OCI-LY3 (cell line): ENCODE data around the gene RTL5.

ENCODE experiments used
- CTCF ChIP-seq: fragments of 200-600, 300-600 bp; sonication (generic); IDR thresholded peaks from 2 replicates; pipeline ENCODE4 v1.5.1; 2014; ENCODE audit warnings: antibody characterized with exemption, low read length, low read depth
- EZH2phosphoT487 ChIP-seq: fragments of 200-600 bp; shearing (Covaris generic); IDR thresholded peaks from 2 replicates; pipeline ENCODE4 v1.6.1; 2018; ENCODE audit warnings: antibody characterized with exemption, mixed run types, low read depth

DNA sequence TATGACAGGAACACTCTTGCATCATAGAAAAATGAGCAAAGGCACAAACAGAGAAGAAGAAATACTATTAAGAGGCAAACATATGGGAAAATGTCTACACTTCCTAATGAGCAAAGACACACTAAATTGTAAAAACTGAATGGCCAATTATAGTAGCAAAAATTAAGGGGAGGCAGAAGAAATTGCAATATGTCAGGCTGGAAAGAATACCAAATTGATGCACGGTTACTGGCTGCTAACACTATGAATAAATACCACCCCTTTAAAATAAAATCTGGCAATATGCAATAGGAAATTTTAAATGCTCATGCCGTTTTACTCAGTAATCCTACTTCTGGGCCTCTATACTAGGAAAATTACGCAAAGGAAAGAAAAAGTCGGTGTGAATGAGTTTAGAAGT is 33.8 kb upstream of the RTL5 start:
- TF ChIP-seq CTCF (no peak), EZH2phosphoT487 (no peak)
